HCT116 (cell line): ENCODE data around the gene ZXDC. TPM values are rescaled to one million over a fixed set of nuclear protein-coding genes. Genes with fewer than 3 reads are reported as not detected.

Source experiments
- ATAC-seq: fragments of 200-7000 bp; cut with Tn5 transposase; 2 replicates; pipeline ENCODE4 v1.9.1; 2020; ENCODE audit warnings: mild to moderate bottlenecking, moderate library complexity
- BruUV-seq: library from RNA; stranded (reverse); fragments of 400-500 nt; replicated peaks from 2 replicates; lab custom pipeline; 2021; lab: Mats Ljungman, UMichigan
- CTCF ChIA-PET: fragments of 300-600 bp; sonication (Branson Sonifier 250); formaldehyde crosslinking; loops from one replicate; lab custom pipeline; 2021; ENCODE audit warnings: antibody characterized with exemption; lab: Charles Lee
- POLR2A ChIA-PET: fragments of 300-600, 350-600 bp; sonication (Branson Sonifier 250); formaldehyde crosslinking; loops from one replicate; lab custom pipeline; 2021; ENCODE audit warnings: antibody characterized with exemption; lab: Charles Lee
- RAD21 ChIA-PET, 2 experiments: fragments of 300-600 bp; sonication (Branson Sonifier 250); formaldehyde crosslinking; loops; one replicate each; lab custom pipeline; 2023; ENCODE audit warnings: low total read pairs in 2 of 2; ENCODE audit not compliant: uncharacterized antibody in 2 of 2, unreplicated experiment in 2 of 2, low non-redundant PET in 1 of 2; lab: Charles Lee
- DNase-seq: peaks from one replicate; pipeline ENCODE4 v3.0.0-alpha.2; 2010; ENCODE audit warnings: low read depth, low spot score
- H2AFZ ChIP-seq: fragments of 200-600 bp; shearing (Covaris generic), sonication (generic); 2 replicates; pipeline ENCODE4 v1.6.1; 2017; ENCODE audit warnings: low read depth, mixed run types, mixed read lengths, antibody characterized with exemption, low read length; ENCODE audit not compliant: poor library complexity, severe bottlenecking
- H3K27ac ChIP-seq: 2 replicates; pipeline ENCODE4 v1.5.1; 2012; ENCODE audit warnings: low read depth, low read length
- H3K27me3 ChIP-seq: fragments of 200-600 bp; sonication (generic); 2 replicates; pipeline ENCODE4 v1.6.1; 2016; ENCODE audit warnings: mixed run types, low read length, mixed read lengths; ENCODE audit not compliant: insufficient read depth
- H3K36me3 ChIP-seq, 2 experiments: fragments of 200-500 bp in 1 of 2; fragments of 200-600 bp in 1 of 2; sonication (Bioruptor generic) in 1 of 2; sonication (generic) in 1 of 2; 2 replicates each; pipeline versions ENCODE4 v1.5.1 to v1.6.1; 2014 to 2016; ENCODE audit warnings: low read length in 2 of 2, inconsistent platforms in 1 of 2, mixed read lengths in 1 of 2, mixed run types in 1 of 2; ENCODE audit not compliant: insufficient read depth in 2 of 2, control insufficient read depth in 1 of 2
- H3K4me1 ChIP-seq, 2 experiments: fragments of 200-600 bp in 1 of 2; sonication (generic) in 1 of 2; 2 replicates each; pipeline versions ENCODE4 v1.5.1 to v1.6.1; 2012 to 2017; ENCODE audit warnings: low read length in 2 of 2, inconsistent platforms in 1 of 2, mild to moderate bottlenecking in 1 of 2, mixed read lengths in 1 of 2, mixed run types in 1 of 2, moderate library complexity in 1 of 2; ENCODE audit not compliant: insufficient read depth in 2 of 2, control insufficient read depth in 1 of 2
- H3K4me2 ChIP-seq: fragments of 200-600 bp; sonication (generic); 2 replicates; pipeline ENCODE4 v1.6.1; 2017; ENCODE audit warnings: mixed run types, low read length, mixed read lengths
- H3K4me3 ChIP-seq, 2 experiments: fragments of 200-600 bp in 1 of 2; sonication (generic) in 1 of 2; replicated peaks in 1 of 2; 2 replicates each; pipeline ENCODE4 v1.5.1; 2011 to 2016; ENCODE audit warnings: low read length in 2 of 2, control low read depth in 1 of 2, low read depth in 1 of 2, mild to moderate bottlenecking in 1 of 2, mixed read lengths in 1 of 2, mixed run types in 1 of 2
- H3K79me2 ChIP-seq: fragments of 200-600 bp; sonication (generic); 2 replicates; pipeline ENCODE4 v1.6.1; 2017; ENCODE audit warnings: mild to moderate bottlenecking, mixed run types, low read length, moderate library complexity, mixed read lengths; ENCODE audit not compliant: insufficient read depth
- H3K9ac ChIP-seq: fragments of 200-600 bp; sonication (generic); 2 replicates; pipeline ENCODE4 v1.6.1; 2016; ENCODE audit warnings: low read length, mixed read lengths
- H3K9me2 ChIP-seq: fragments of 200-600 bp; sonication (generic), shearing (Covaris generic); 2 replicates; pipeline ENCODE4 v1.6.1; 2017; ENCODE audit warnings: mixed run types, mild to moderate bottlenecking, moderate library complexity; ENCODE audit not compliant: insufficient read depth
- H3K9me3 ChIP-seq, 2 experiments: fragments of 200-500 bp in 1 of 2; fragments of 200-600 bp in 1 of 2; sonication (Bioruptor generic) in 1 of 2; sonication (generic) in 1 of 2; 2 replicates each; pipeline ENCODE4 v1.6.1; 2014 to 2017; ENCODE audit warnings: low read length in 2 of 2, mixed read lengths in 2 of 2, inconsistent platforms in 1 of 2, low read depth in 1 of 2, mild to moderate bottlenecking in 1 of 2, mixed run types in 1 of 2, moderate library complexity in 1 of 2; ENCODE audit not compliant: control insufficient read depth in 1 of 2, insufficient read depth in 1 of 2
- H4K20me1 ChIP-seq: fragments of 200-600 bp; sonication (generic), shearing (Covaris generic); 2 replicates; pipeline ENCODE4 v1.6.1; 2017; ENCODE audit warnings: mixed run types, mild to moderate bottlenecking, moderate library complexity; ENCODE audit not compliant: insufficient read depth
- ATF3 ChIP-seq: IDR thresholded peaks from 2 replicates; pipeline ENCODE4 v1.6.1; 2012
- CBX3 ChIP-seq: IDR thresholded peaks from 2 replicates; pipeline ENCODE4 v1.6.1; 2012; ENCODE audit warnings: low read depth
- CEBPB ChIP-seq: IDR thresholded peaks from 2 replicates; pipeline ENCODE4 v1.6.1; 2012; ENCODE audit warnings: low read depth
- EGR1 ChIP-seq: IDR thresholded peaks from 2 replicates; pipeline ENCODE4 v1.6.1; 2012; ENCODE audit warnings: low read depth
- ELF1 ChIP-seq: IDR thresholded peaks from 2 replicates; pipeline ENCODE4 v1.6.1; 2012; ENCODE audit warnings: low read depth, borderline replicate concordance
- EZH2 ChIP-seq: fragments of 200-600 bp; sonication (generic); IDR thresholded peaks from 2 replicates; pipeline ENCODE4 v1.6.1; 2017; ENCODE audit warnings: antibody characterized with exemption, mixed run types
- EZH2phosphoT487 ChIP-seq: fragments of 200-600 bp; IDR thresholded peaks from 2 replicates; pipeline ENCODE4 v1.6.1; 2018; ENCODE audit warnings: antibody characterized with exemption, borderline replicate concordance
- FOSL1 ChIP-seq: IDR thresholded peaks from 2 replicates; pipeline ENCODE4 v1.6.1; 2012; ENCODE audit warnings: low read depth
- JUND ChIP-seq: IDR thresholded peaks from 2 replicates; pipeline ENCODE4 v1.6.1; 2012
- POLR2A ChIP-seq: IDR thresholded peaks from 2 replicates; pipeline ENCODE4 v1.7.0; 2011; ENCODE audit warnings: borderline replicate concordance; ENCODE audit not compliant: insufficient read depth, insufficient read length; ENCODE audit errors: extremely low read depth
- POLR2AphosphoS5 ChIP-seq: IDR thresholded peaks from 2 replicates; pipeline ENCODE4 v1.6.1; 2011; ENCODE audit warnings: mild to moderate bottlenecking, low read depth, low read length, moderate library complexity
- RAD21 ChIP-seq: IDR thresholded peaks from 2 replicates; pipeline ENCODE4 v1.6.1; 2012; ENCODE audit warnings: low read depth, mild to moderate bottlenecking
- SIN3A ChIP-seq: IDR thresholded peaks from 2 replicates; pipeline ENCODE4 v1.6.1; 2012; ENCODE audit warnings: low read depth
- SP1 ChIP-seq: IDR thresholded peaks from 2 replicates; pipeline ENCODE4 v1.6.1; 2012; ENCODE audit warnings: low read depth
- SRF ChIP-seq: IDR thresholded peaks from 2 replicates; pipeline ENCODE4 v1.6.1; 2012; ENCODE audit warnings: low read depth
- TCF7L2 ChIP-seq: IDR thresholded peaks from 2 replicates; pipeline ENCODE4 v1.7.0; 2011; ENCODE audit warnings: borderline replicate concordance, inconsistent platforms; ENCODE audit not compliant: insufficient read depth, insufficient read length; ENCODE audit errors: extremely low read depth
- YY1 ChIP-seq: IDR thresholded peaks from 2 replicates; pipeline ENCODE4 v1.6.1; 2011; ENCODE audit warnings: low read length, low read depth, moderate library complexity, mild to moderate bottlenecking; ENCODE audit not compliant: insufficient replicate concordance; ENCODE audit errors: extremely low read depth
- ZBTB33 ChIP-seq: IDR thresholded peaks from 2 replicates; pipeline ENCODE4 v1.6.1; 2011; ENCODE audit warnings: mild to moderate bottlenecking, low read length, moderate library complexity; ENCODE audit not compliant: insufficient replicate concordance; ENCODE audit errors: extremely low read depth
- ZFX ChIP-seq: fragments of 450-650 bp; IDR thresholded peaks from 2 replicates; pipeline ENCODE4 v1.6.1; 2017
- ZNF274 ChIP-seq: fragments of 200-500 bp; sonication (Bioruptor generic); IDR thresholded peaks from 2 replicates; pipeline ENCODE4 v1.6.1; 2014; ENCODE audit warnings: mild to moderate bottlenecking, low read depth, low read length, inconsistent platforms
- intact Hi-C: fragments of 100-400 bp; cut with micrococcal nuclease; formaldehyde crosslinking; loops from 2 replicates; pipeline ENCODE4 v1.10.0; 2022
- total RNA-seq: library from RNA; stranded (reverse); gene quantifications from one replicate; pipeline ENCODE4 v1.2.1, GENCODE V29; 2021; ENCODE audit not compliant: unreplicated experiment

ZXDC gene
- total RNA-seq, 1 experiment from 2014 or later: 29.9 TPM

DNA sequence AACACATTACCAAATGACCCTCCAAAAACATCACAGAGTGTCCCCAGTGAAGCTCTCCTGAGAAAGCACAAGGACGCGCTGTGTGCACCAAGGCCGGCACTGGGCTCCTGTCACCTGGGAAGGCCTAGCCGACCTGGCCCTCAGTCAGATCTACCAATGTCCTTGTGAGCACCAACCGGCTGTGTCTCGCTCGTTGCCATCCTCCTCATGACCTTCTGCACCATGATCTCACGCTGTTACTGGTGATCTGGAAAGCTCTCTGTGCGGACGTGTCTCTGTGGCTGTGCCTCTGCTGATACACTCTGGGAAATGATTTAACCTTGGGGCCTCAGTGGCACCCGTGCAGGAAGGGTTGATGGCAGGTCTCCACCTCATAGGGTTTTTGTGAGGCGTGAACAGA, 24.2 kb downstream of the ZXDC start:
- ChIA-PET CTCF (no interaction called here), POLR2A (no interaction called here), RAD21 (no interaction called here)
- H3K9me3 ChIP-seq: no peaks in the 10 kb centered on the region
- H3K27me3 ChIP-seq: no peaks in the 10 kb centered on the region
- DNase-seq: no peak
- H3K4me2 ChIP-seq: no peak overlapping the region
- TF ChIP-seq EGR1: no peak
- TF ChIP-seq POLR2A: no peak
- no peak for TF ChIP-seq RAD21
- TF ChIP-seq SP1: no peak
- TF ChIP-seq POLR2AphosphoS5: no peak
- H3K79me2 ChIP-seq: peaks cover 22% of the 10 kb centered on the region
- intact Hi-C loops: no loop called here
- H3K27ac ChIP-seq: no peak overlapping the region
- no peaks in the 10 kb centered on the region for H4K20me1 ChIP-seq
- BruUV-seq: no TSS peak
- no peak overlapping the region for H2AFZ ChIP-seq
- H3K36me3 ChIP-seq: peaks cover 19 to 26% of the 10 kb centered on the region in 2 experiments; a peak in 3 of 4 replicates
- H3K9me2 ChIP-seq: no peaks in the 10 kb centered on the region
- H3K9ac ChIP-seq: no peak overlapping the region
- H3K4me1 ChIP-seq: no peaks in the 10 kb centered on the region
- no peak overlapping the region for H3K4me3 ChIP-seq
- no peak for ATAC-seq

DNA sequence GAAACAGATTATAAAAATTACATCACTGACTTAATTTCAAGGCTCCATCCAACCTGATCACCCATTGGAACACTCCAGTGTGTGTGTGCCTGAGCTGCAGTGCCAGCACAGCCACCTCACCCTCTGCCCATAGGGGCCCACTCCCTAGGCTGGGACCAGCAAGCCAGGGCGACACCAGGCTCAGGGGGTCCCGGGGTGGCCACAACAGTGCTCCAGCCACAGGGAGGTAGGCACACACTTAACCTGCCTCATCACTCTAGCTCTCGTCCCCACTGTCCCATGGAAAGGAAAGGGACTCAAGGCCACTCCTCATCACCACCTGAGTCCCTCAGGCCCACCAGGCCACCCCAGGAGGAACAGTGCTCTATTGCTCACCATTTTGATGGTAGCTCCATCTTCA, 24.9 kb downstream of the ZXDC start:
- no peak overlapping the region for H2AFZ ChIP-seq
- ChIA-PET POLR2A (no interaction called here), CTCF (no interaction called here), RAD21 (no interaction called here)
- H3K27ac ChIP-seq: no peak overlapping the region
- no peak for ATAC-seq
- BruUV-seq: no TSS peak
- H3K9ac ChIP-seq: no peak overlapping the region
- H3K9me3 ChIP-seq: no peaks in the 10 kb centered on the region
- H3K79me2 ChIP-seq: peaks cover 16% of the 10 kb centered on the region
- no peaks in the 10 kb centered on the region for H4K20me1 ChIP-seq
- no peaks in the 10 kb centered on the region for H3K9me2 ChIP-seq
- H3K27me3 ChIP-seq: no peaks in the 10 kb centered on the region
- no peak for DNase-seq
- intact Hi-C loops: no loop called here
- H3K4me1 ChIP-seq: no peaks in the 10 kb centered on the region
- H3K4me3 ChIP-seq: no peak overlapping the region
- peaks cover 19 to 22% of the 10 kb centered on the region in 2 experiments; a peak in 3 of 4 replicates for H3K36me3 ChIP-seq
- no peak overlapping the region for H3K4me2 ChIP-seq
- TF ChIP-seq ELF1 (no peak), ZFX (no peak), SIN3A (no peak), CEBPB (no peak), TCF7L2 (no peak), YY1 (no peak), JUND (no peak), RAD21 (no peak), ZNF274 (no peak), EGR1 (no peak), SRF (no peak), EZH2phosphoT487 (no peak), POLR2AphosphoS5 (no peak), CBX3 (no peak), ZBTB33 (no peak), FOSL1 (no peak), EZH2 (no peak), ATF3 (no peak)
